GM23338 (cell line): Measurements from ENCODE around the gene DTD2.

Experiments
- CREB1 ChIP-seq: fragments of 250-450 bp; sonication (Bioruptor Pico); IDR thresholded peaks from 2 replicates; pipeline ENCODE4 v1.5.0; 2020; ENCODE audit warnings: low read depth, mild to moderate bottlenecking, moderate library complexity
- EZH2 ChIP-seq: fragments of 200-600 bp; sonication (generic); IDR thresholded peaks from one replicate; pipeline ENCODE4 v1.8.0; 2017; ENCODE audit warnings: antibody characterized with exemption, mild to moderate bottlenecking, low read depth; ENCODE audit not compliant: unreplicated experiment
- EZH2phosphoT487 ChIP-seq: fragments of 200-600 bp; sonication (generic); IDR thresholded peaks from one replicate; pipeline ENCODE4 v1.8.1; 2018; ENCODE audit warnings: antibody characterized with exemption; ENCODE audit not compliant: unreplicated experiment
- JUNB ChIP-seq: IDR thresholded peaks from one replicate; pipeline ENCODE4 v1.6.1; 2016; ENCODE audit warnings: antibody characterized with exemption; ENCODE audit not compliant: unreplicated experiment
- NANOG ChIP-seq: IDR thresholded peaks from 2 replicates; pipeline ENCODE4 v1.6.1; 2016; ENCODE audit warnings: antibody characterized with exemption, borderline replicate concordance
- POLR2AphosphoS5 ChIP-seq: IDR thresholded peaks from 2 replicates; pipeline ENCODE4 v1.6.1; 2016; ENCODE audit warnings: antibody characterized with exemption, low read depth
- ZNF114 ChIP-seq: fragments of 250-450 bp; sonication (Bioruptor Pico); IDR thresholded peaks from 2 replicates; pipeline ENCODE4 v1.5.0; 2020; ENCODE audit warnings: mild to moderate bottlenecking, moderate library complexity
- TF ChIP-seq, protein P1 (sequence below), 2 experiments: fragments of 200-600 bp in 1 of 2; sonication (generic) in 1 of 2; conservative IDR thresholded peaks; 2 replicates each; pipeline versions ENCODE4 v1.5.1 to v1.6.1; 2016 to 2017; ENCODE audit warnings: antibody characterized with exemption in 2 of 2, low read depth in 2 of 2, mild to moderate bottlenecking in 2 of 2, moderate library complexity in 1 of 2
- TF ChIP-seq, protein P2 (sequence below): IDR thresholded peaks from one replicate; pipeline ENCODE4 v1.6.1; 2018; ENCODE audit warnings: antibody characterized with exemption; ENCODE audit not compliant: unreplicated experiment
- TF ChIP-seq, protein P3 (sequence below): IDR thresholded peaks from 2 replicates; pipeline ENCODE4 v1.6.1; 2016; ENCODE audit warnings: antibody characterized with exemption
- TF ChIP-seq, protein P4 (sequence below): fragments of 250-450 bp; sonication (Bioruptor Pico); IDR thresholded peaks from 2 replicates; pipeline ENCODE4 v1.5.0; 2020; ENCODE audit warnings: mild to moderate bottlenecking, moderate library complexity

DNA sequence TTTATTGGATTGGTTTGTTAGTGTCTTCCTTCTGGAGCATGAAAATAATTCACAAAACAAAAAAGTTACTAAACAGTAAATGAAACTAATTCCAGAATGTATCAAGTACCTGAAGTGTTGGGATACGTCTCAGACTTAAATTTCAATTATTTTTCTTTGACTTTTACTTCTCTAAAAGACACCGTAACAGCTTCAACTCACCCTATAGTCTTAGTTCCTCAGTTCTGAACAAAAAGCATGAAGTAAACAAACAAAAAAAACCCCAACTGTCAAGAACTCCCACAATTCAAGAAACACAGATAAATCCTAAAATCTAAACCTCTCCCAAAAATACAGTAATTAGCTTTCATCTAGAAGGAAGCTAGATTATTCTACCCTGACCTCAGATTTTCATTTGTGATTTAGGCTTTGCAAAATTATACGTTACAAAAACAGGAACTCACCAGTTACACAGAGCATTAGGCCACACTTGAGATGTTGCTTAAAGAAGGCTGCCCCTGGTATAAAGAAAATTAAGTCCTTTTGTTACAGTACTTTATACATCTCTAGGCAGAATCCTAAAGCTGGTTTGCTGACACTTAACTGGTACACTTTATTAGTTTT, 47.2 kb downstream of the DTD2 start:
- TF ChIP-seq, protein P1, sequence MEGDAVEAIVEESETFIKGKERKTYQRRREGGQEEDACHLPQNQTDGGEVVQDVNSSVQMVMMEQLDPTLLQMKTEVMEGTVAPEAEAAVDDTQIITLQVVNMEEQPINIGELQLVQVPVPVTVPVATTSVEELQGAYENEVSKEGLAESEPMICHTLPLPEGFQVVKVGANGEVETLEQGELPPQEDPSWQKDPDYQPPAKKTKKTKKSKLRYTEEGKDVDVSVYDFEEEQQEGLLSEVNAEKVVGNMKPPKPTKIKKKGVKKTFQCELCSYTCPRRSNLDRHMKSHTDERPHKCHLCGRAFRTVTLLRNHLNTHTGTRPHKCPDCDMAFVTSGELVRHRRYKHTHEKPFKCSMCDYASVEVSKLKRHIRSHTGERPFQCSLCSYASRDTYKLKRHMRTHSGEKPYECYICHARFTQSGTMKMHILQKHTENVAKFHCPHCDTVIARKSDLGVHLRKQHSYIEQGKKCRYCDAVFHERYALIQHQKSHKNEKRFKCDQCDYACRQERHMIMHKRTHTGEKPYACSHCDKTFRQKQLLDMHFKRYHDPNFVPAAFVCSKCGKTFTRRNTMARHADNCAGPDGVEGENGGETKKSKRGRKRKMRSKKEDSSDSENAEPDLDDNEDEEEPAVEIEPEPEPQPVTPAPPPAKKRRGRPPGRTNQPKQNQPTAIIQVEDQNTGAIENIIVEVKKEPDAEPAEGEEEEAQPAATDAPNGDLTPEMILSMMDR (conservative IDR thresholded peaks at IDR 0.05; ENCODE audit: low read depth in 2 of 2), result no peak
- TF ChIP-seq POLR2AphosphoS5 (no peak), EZH2 (no peak), JUNB (no peak), NANOG (no peak), CREB1 (CRISPR knock-in tag) (no peak), EZH2phosphoT487 (no peak), ZNF114 (no peak)
- TF ChIP-seq, protein P2, sequence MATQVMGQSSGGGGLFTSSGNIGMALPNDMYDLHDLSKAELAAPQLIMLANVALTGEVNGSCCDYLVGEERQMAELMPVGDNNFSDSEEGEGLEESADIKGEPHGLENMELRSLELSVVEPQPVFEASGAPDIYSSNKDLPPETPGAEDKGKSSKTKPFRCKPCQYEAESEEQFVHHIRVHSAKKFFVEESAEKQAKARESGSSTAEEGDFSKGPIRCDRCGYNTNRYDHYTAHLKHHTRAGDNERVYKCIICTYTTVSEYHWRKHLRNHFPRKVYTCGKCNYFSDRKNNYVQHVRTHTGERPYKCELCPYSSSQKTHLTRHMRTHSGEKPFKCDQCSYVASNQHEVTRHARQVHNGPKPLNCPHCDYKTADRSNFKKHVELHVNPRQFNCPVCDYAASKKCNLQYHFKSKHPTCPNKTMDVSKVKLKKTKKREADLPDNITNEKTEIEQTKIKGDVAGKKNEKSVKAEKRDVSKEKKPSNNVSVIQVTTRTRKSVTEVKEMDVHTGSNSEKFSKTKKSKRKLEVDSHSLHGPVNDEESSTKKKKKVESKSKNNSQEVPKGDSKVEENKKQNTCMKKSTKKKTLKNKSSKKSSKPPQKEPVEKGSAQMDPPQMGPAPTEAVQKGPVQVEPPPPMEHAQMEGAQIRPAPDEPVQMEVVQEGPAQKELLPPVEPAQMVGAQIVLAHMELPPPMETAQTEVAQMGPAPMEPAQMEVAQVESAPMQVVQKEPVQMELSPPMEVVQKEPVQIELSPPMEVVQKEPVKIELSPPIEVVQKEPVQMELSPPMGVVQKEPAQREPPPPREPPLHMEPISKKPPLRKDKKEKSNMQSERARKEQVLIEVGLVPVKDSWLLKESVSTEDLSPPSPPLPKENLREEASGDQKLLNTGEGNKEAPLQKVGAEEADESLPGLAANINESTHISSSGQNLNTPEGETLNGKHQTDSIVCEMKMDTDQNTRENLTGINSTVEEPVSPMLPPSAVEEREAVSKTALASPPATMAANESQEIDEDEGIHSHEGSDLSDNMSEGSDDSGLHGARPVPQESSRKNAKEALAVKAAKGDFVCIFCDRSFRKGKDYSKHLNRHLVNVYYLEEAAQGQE, result no peak
- TF ChIP-seq, protein P3, sequence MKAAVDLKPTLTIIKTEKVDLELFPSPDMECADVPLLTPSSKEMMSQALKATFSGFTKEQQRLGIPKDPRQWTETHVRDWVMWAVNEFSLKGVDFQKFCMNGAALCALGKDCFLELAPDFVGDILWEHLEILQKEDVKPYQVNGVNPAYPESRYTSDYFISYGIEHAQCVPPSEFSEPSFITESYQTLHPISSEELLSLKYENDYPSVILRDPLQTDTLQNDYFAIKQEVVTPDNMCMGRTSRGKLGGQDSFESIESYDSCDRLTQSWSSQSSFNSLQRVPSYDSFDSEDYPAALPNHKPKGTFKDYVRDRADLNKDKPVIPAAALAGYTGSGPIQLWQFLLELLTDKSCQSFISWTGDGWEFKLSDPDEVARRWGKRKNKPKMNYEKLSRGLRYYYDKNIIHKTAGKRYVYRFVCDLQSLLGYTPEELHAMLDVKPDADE, result no peak
- TF ChIP-seq, protein P4, sequence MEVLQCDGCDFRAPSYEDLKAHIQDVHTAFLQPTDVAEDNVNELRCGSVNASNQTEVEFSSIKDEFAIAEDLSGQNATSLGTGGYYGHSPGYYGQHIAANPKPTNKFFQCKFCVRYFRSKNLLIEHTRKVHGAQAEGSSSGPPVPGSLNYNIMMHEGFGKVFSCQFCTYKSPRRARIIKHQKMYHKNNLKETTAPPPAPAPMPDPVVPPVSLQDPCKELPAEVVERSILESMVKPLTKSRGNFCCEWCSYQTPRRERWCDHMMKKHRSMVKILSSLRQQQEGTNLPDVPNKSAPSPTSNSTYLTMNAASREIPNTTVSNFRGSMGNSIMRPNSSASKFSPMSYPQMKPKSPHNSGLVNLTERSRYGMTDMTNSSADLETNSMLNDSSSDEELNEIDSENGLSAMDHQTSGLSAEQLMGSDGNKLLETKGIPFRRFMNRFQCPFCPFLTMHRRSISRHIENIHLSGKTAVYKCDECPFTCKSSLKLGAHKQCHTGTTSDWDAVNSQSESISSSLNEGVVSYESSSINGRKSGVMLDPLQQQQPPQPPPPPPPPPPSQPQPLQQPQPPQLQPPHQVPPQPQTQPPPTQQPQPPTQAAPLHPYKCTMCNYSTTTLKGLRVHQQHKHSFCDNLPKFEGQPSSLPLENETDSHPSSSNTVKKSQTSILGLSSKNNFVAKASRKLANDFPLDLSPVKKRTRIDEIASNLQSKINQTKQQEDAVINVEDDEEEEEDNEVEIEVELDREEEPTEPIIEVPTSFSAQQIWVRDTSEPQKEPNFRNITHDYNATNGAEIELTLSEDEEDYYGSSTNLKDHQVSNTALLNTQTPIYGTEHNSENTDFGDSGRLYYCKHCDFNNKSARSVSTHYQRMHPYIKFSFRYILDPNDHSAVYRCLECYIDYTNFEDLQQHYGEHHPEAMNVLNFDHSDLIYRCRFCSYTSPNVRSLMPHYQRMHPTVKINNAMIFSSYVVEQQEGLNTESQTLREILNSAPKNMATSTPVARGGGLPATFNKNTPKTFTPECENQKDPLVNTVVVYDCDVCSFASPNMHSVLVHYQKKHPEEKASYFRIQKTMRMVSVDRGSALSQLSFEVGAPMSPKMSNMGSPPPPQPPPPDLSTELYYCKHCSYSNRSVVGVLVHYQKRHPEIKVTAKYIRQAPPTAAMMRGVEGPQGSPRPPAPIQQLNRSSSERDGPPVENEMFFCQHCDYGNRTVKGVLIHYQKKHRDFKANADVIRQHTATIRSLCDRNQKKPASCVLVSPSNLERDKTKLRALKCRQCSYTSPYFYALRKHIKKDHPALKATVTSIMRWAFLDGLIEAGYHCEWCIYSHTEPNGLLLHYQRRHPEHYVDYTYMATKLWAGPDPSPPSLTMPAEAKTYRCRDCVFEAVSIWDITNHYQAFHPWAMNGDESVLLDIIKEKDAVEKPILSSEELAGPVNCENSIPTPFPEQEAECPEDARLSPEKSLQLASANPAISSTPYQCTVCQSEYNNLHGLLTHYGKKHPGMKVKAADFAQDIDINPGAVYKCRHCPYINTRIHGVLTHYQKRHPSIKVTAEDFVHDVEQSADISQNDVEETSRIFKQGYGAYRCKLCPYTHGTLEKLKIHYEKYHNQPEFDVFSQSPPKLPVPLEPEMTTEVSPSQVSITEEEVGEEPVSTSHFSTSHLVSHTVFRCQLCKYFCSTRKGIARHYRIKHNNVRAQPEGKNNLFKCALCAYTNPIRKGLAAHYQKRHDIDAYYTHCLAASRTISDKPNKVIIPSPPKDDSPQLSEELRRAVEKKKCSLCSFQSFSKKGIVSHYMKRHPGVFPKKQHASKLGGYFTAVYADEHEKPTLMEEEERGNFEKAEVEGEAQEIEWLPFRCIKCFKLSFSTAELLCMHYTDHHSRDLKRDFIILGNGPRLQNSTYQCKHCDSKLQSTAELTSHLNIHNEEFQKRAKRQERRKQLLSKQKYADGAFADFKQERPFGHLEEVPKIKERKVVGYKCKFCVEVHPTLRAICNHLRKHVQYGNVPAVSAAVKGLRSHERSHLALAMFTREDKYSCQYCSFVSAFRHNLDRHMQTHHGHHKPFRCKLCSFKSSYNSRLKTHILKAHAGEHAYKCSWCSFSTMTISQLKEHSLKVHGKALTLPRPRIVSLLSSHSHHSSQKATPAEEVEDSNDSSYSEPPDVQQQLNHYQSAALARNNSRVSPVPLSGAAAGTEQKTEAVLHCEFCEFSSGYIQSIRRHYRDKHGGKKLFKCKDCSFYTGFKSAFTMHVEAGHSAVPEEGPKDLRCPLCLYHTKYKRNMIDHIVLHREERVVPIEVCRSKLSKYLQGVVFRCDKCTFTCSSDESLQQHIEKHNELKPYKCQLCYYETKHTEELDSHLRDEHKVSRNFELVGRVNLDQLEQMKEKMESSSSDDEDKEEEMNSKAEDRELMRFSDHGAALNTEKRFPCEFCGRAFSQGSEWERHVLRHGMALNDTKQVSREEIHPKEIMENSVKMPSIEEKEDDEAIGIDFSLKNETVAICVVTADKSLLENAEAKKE (CRISPR knock-in tag), result no peak
